ENCODE data around the gene CHD6. TPM values are rescaled to one million over a fixed set of nuclear protein-coding genes. Genes with fewer than 3 reads are reported as not detected.

The CHD6 gene
- total and polyA plus RNA-seq, 8 donors = 27.7 to 68.6 (median 52.4) TPM

DNA sequence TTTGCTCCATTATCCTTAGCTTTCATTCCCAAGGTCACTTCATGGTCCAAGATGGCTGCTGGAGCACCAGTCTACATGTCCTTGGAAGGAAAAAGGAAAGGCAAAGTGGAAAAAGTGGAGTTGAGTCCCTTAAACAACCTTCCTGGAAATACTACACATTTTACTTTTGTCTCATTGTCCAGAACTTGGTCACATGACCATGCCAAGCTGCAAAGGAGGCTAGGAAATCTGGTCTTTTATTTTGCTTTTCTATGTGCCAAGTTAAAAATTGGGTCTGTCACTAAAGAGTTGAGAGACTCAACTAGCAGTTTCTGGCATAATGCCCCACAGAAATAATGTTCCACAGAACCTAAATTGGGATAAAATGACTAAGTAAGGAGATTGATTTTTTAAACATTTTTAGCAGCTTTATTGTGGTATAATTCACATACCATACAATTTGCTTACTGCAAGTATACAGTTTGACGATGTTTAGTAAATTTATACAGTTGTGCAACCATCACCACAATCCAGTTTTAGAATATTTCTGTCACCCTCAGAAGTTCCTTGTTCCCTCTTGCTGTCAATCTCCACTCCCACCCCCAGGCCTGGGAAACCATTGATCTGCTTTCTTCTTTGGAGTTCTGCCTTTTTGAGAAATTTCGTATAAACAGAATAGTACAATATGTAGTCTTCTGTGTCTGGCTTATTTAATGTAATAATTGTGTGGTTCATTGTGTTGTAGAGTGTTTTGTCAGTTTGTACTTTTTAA, 5.6 kb upstream of the CHD6 start:
- Histone ChIP-seq H3K27ac (no peak overlapping the region), H3K9me3 (no peaks in the 10 kb centered on the region), H3K27me3 (no peaks in the 10 kb centered on the region), H3K4me3 (no peak overlapping the region), H3K36me3 (no peaks in the 10 kb centered on the region), H3K4me1 (peaks cover 0 to 6% of the 10 kb centered on the region in 2 donors)
- no peak for DNase-seq
- intact Hi-C loops (cut with DNase I) = no loop called here
- TF ChIP-seq, protein P1, sequence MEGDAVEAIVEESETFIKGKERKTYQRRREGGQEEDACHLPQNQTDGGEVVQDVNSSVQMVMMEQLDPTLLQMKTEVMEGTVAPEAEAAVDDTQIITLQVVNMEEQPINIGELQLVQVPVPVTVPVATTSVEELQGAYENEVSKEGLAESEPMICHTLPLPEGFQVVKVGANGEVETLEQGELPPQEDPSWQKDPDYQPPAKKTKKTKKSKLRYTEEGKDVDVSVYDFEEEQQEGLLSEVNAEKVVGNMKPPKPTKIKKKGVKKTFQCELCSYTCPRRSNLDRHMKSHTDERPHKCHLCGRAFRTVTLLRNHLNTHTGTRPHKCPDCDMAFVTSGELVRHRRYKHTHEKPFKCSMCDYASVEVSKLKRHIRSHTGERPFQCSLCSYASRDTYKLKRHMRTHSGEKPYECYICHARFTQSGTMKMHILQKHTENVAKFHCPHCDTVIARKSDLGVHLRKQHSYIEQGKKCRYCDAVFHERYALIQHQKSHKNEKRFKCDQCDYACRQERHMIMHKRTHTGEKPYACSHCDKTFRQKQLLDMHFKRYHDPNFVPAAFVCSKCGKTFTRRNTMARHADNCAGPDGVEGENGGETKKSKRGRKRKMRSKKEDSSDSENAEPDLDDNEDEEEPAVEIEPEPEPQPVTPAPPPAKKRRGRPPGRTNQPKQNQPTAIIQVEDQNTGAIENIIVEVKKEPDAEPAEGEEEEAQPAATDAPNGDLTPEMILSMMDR (IDR thresholded peaks at IDR 0.05) = no peak
- no peak for ATAC-seq

- H3K36me3 ChIP-seq = no peaks in the 10 kb centered on the region
- intact Hi-C loops (cut with DNase I) = no loop called here
- H3K4me1 ChIP-seq = peaks cover 0 to 7% of the 10 kb centered on the region in 2 donors
- no peak overlapping the region for H3K4me3 ChIP-seq
- H3K27ac ChIP-seq = no peak overlapping the region
- H3K9me3 ChIP-seq = no peaks in the 10 kb centered on the region
- TF ChIP-seq, protein P1 (IDR thresholded peaks at IDR 0.05) = no peak
- H3K27me3 ChIP-seq = no peaks in the 10 kb centered on the region
- ATAC-seq (no peak), DNase-seq (no peak)
Observed at GRCh38 chr20:41622584-41622983, 4.4 kb upstream of the CHD6 start.

DNA sequence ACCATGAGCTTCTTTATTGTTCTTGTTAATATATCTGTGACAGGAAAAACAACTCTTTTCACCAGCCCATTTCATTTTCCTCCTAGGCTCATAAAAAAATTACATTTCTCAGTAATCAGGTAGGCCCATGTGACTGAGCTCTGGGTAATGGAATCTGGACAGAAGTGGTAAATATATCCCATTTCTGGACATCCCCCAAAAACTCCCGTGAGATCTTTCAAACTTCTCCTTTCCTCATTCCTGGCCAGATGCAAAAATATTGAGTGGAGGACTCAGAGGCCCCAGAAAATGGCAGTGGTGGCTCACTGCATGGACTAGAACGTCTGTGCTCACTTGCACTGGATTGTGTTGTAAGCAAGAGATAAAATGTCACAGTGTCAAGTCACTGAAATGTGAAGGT, 3.8 kb upstream of the CHD6 start:
- Histone ChIP-seq H3K4me1 (peaks cover 2 to 12% of the 10 kb centered on the region in 2 donors), H3K9me3 (no peaks in the 10 kb centered on the region)

DNA sequence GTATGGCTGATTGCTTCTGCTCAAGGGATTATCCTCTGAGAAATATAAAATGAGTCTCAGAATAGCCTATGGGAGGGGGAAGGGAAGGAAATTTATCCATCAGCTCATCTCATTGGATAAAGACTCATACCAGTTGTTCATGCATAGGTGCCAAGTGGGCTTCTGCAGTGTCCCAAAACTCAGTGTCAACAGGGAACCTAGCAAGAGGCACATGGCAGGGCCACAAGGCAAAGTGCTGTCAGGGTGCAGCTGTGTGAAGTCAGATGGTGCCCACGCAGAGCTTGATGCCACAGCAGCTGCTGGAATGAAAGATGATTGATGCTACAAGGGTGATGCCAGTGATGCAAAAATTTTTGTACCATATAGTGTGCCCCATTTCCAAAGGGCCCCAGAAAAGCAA, 3.2 kb upstream of the CHD6 start:
- Histone ChIP-seq H3K36me3 (no peaks in the 10 kb centered on the region), H3K4me3 (no peak overlapping the region), H3K4me1 (peaks cover 7 to 18% of the 10 kb centered on the region in 2 donors), H3K27me3 (no peaks in the 10 kb centered on the region), H3K27ac (no peak overlapping the region), H3K9me3 (no peaks in the 10 kb centered on the region)
- no peak for ATAC-seq
- intact Hi-C loops (cut with DNase I) = no loop called here
- no peak for DNase-seq
- TF ChIP-seq, protein P1 (IDR thresholded peaks at IDR 0.05) = no peak

More for the DNA sequence above, 3.8 kb upstream of the CHD6 start:
- intact Hi-C loops (cut with DNase I) = no loop called here
- Histone ChIP-seq H3K36me3 (no peaks in the 10 kb centered on the region), H3K27me3 (no peaks in the 10 kb centered on the region), H3K4me3 (no peak overlapping the region), H3K27ac (no peak overlapping the region)
- ATAC-seq = no peak
- DNase-seq = no peak
- TF ChIP-seq, protein P1 (IDR thresholded peaks at IDR 0.05) = no peak

- H3K27ac ChIP-seq = peak overlapping the region in 1 of 2 donors; percentile 22
- intact Hi-C loops (cut with DNase I) = no loop called here
Observed at GRCh38 chr20:41619360-41620100, 1.4 kb upstream of the CHD6 start.

More at GRCh38 chr20:41619360-41620100, 1.4 kb upstream of the CHD6 start:
- no peaks in the 10 kb centered on the region for H3K9me3 ChIP-seq
- H3K36me3 ChIP-seq = no peaks in the 10 kb centered on the region
- no peaks in the 10 kb centered on the region for H3K27me3 ChIP-seq
- H3K4me3 ChIP-seq = no peak overlapping the region
- DNase-seq (peak in 2 of 4 donors; percentile 35 to 54), ATAC-seq (no peak)
- TF ChIP-seq, protein P1 (IDR thresholded peaks at IDR 0.05) = no peak
- peaks cover 10 to 35% of the 10 kb centered on the region in 2 donors for H3K4me1 ChIP-seq
